ENCODE results near the gene CPA2. TPM values are rescaled to one million over a fixed set of nuclear protein-coding genes. Genes with fewer than 3 reads are reported as not detected.

CPA2 gene
- total and polyA plus RNA-seq, 2 experiments from 2014 or later: 198 to 303 TPM

GRCh38 chr7:130288168-130288567, 21.5 kb downstream of the CPA2 start:
- no peaks in the 10 kb centered on the region for H3K9me2 ChIP-seq (replicated peaks; ENCODE audit: insufficient read depth)
- H3K36me3 ChIP-seq (replicated peaks; ENCODE audit: insufficient read depth, low read depth): no peaks in the 10 kb centered on the region
- no peak for DNase-seq (ENCODE audit: low spot score)
- H3K4me2 ChIP-seq: no peak overlapping the region
- H3K27ac ChIP-seq: no peak overlapping the region
- no peaks in the 10 kb centered on the region for H3K79me2 ChIP-seq
- TF ChIP-seq CTCF (IDR thresholded peaks at IDR 0.05; ENCODE audit: poor library complexity): no peak
- no peak for TF ChIP-seq EZH2 (IDR thresholded peaks at IDR 0.05; ENCODE audit: borderline replicate concordance)
- TF ChIP-seq EZH2phosphoT487 (IDR thresholded peaks at IDR 0.05; ENCODE audit: low read depth, severe bottlenecking, unreplicated experiment): no peak
- H4K20me1 ChIP-seq (ENCODE audit: insufficient read depth, poor library complexity, severe bottlenecking): no peaks in the 10 kb centered on the region
- no peaks in the 10 kb centered on the region for H3K27me3 ChIP-seq
- no peak overlapping the region for H2AFZ ChIP-seq
- H3K4me1 ChIP-seq (ENCODE audit: insufficient read depth): no peaks in the 10 kb centered on the region
- H3K4me3 ChIP-seq: no peak overlapping the region
- no peaks in the 10 kb centered on the region for H3K9me3 ChIP-seq (ENCODE audit: low read depth)
- WGBS (ENCODE audit: low lambda C conversion rate, missing lambda C conversion rate): 94% methylated on average over 4 of the region's 4 CpGs

- 79% methylated on average over 5 of the region's 5 CpGs for WGBS (ENCODE audit: low lambda C conversion rate, missing lambda C conversion rate)
- H3K27me3 ChIP-seq: no peaks in the 10 kb centered on the region
- DNase-seq (ENCODE audit: low spot score): no peak
- H2AFZ ChIP-seq: no peak overlapping the region
- H3K4me2 ChIP-seq: no peak overlapping the region
- H3K9me3 ChIP-seq (ENCODE audit: low read depth): no peaks in the 10 kb centered on the region
- no peaks in the 10 kb centered on the region for H3K9me2 ChIP-seq (replicated peaks; ENCODE audit: insufficient read depth)
- no peak overlapping the region for H3K4me3 ChIP-seq
- no peaks in the 10 kb centered on the region for H3K36me3 ChIP-seq (replicated peaks; ENCODE audit: insufficient read depth, low read depth)
- no peaks in the 10 kb centered on the region for H4K20me1 ChIP-seq (ENCODE audit: insufficient read depth, poor library complexity, severe bottlenecking)
- no peaks in the 10 kb centered on the region for H3K79me2 ChIP-seq
- TF ChIP-seq EZH2 (IDR thresholded peaks at IDR 0.05; ENCODE audit: borderline replicate concordance): no peak
- TF ChIP-seq EZH2phosphoT487 (IDR thresholded peaks at IDR 0.05; ENCODE audit: low read depth, severe bottlenecking, unreplicated experiment): no peak
- no peak for TF ChIP-seq CTCF (IDR thresholded peaks at IDR 0.05; ENCODE audit: poor library complexity)
- H3K4me1 ChIP-seq (ENCODE audit: insufficient read depth): no peaks in the 10 kb centered on the region
- no peak overlapping the region for H3K27ac ChIP-seq
These were observed 22.2 kb downstream of the CPA2 start for GRCh38 chr7:130288829-130289228.

- 94% methylated on average over 9 of the region's 9 CpGs for WGBS (ENCODE audit: low lambda C conversion rate, missing lambda C conversion rate)
- H3K9me3 ChIP-seq (ENCODE audit: low read depth): no peaks in the 10 kb centered on the region
- no peaks in the 10 kb centered on the region for H4K20me1 ChIP-seq (ENCODE audit: insufficient read depth, poor library complexity, severe bottlenecking)
- H3K4me3 ChIP-seq: no peak overlapping the region
- H3K27me3 ChIP-seq: no peaks in the 10 kb centered on the region
- H3K4me1 ChIP-seq (ENCODE audit: insufficient read depth): no peaks in the 10 kb centered on the region
- DNase-seq (ENCODE audit: low spot score): no peak
- TF ChIP-seq EZH2 (IDR thresholded peaks at IDR 0.05; ENCODE audit: borderline replicate concordance) (no peak), EZH2phosphoT487 (IDR thresholded peaks at IDR 0.05; ENCODE audit: low read depth, severe bottlenecking, unreplicated experiment) (no peak), CTCF (IDR thresholded peaks at IDR 0.05; ENCODE audit: poor library complexity) (no peak)
- H3K79me2 ChIP-seq: no peaks in the 10 kb centered on the region
- no peak overlapping the region for H2AFZ ChIP-seq
- H3K4me2 ChIP-seq: no peak overlapping the region
- no peaks in the 10 kb centered on the region for H3K9me2 ChIP-seq (replicated peaks; ENCODE audit: insufficient read depth)
- no peaks in the 10 kb centered on the region for H3K36me3 ChIP-seq (replicated peaks; ENCODE audit: insufficient read depth, low read depth)
- H3K27ac ChIP-seq: no peak overlapping the region
These were observed 22.8 kb downstream of the CPA2 start for GRCh38 chr7:130289478-130289877.

- Histone ChIP-seq H3K9me2 (replicated peaks; ENCODE audit: insufficient read depth) (no peaks in the 10 kb centered on the region), H3K27ac (no peak overlapping the region), H3K4me3 (no peak overlapping the region), H4K20me1 (ENCODE audit: insufficient read depth, poor library complexity, severe bottlenecking) (no peaks in the 10 kb centered on the region), H3K4me2 (no peak overlapping the region), H3K9me3 (ENCODE audit: low read depth) (no peaks in the 10 kb centered on the region), H3K4me1 (ENCODE audit: insufficient read depth) (no peaks in the 10 kb centered on the region), H3K79me2 (no peaks in the 10 kb centered on the region), H3K27me3 (no peaks in the 10 kb centered on the region), H2AFZ (no peak overlapping the region), H3K36me3 (replicated peaks; ENCODE audit: insufficient read depth, low read depth) (no peaks in the 10 kb centered on the region)
- 89% methylated on average over 6 of the region's 6 CpGs for WGBS (ENCODE audit: low lambda C conversion rate, missing lambda C conversion rate)
- TF ChIP-seq EZH2 (IDR thresholded peaks at IDR 0.05; ENCODE audit: borderline replicate concordance) (no peak), CTCF (IDR thresholded peaks at IDR 0.05; ENCODE audit: poor library complexity) (no peak), EZH2phosphoT487 (IDR thresholded peaks at IDR 0.05; ENCODE audit: low read depth, severe bottlenecking, unreplicated experiment) (no peak)
- no peak for DNase-seq (ENCODE audit: low spot score)
These were observed 24.1 kb downstream of the CPA2 start for GRCh38 chr7:130290745-130291144.

Measured in hepatocyte (in vitro differentiated cells).